ENCODE measurements around the gene THBS1.

The THBS1 gene

GRCh38 chr15:39574427-39574826 lies 6.5 kb upstream of the THBS1 start:
- no peak for DNase-seq (ENCODE audit: low spot score)

- no peak for DNase-seq (ENCODE audit: low spot score)
Observed at GRCh38 chr15:39575180-39575579, 5.7 kb upstream of the THBS1 start.

- DNase-seq (ENCODE audit: low spot score) = no peak
Observed at GRCh38 chr15:39578851-39579486, 1.9 kb upstream of the THBS1 start.

- DNase-seq (ENCODE audit: low spot score) = peak; percentile 41
Observed at GRCh38 chr15:39579487-39580116, 1.3 kb upstream of the THBS1 start.

GRCh38 chr15:39580117-39580484 lies 778 bp upstream of the THBS1 start:
- peak; percentile 65 for DNase-seq (ENCODE audit: low spot score)

- DNase-seq (ENCODE audit: low spot score) = no peak
Observed at GRCh38 chr15:39581242-39581792, 438 bp downstream of the THBS1 start.

- peak; percentile 74 for DNase-seq (ENCODE audit: low spot score)
Observed at GRCh38 chr15:39581793-39582285, 960 bp downstream of the THBS1 start.

GRCh38 chr15:39582286-39582976 lies 1.6 kb downstream of the THBS1 start:
- DNase-seq (ENCODE audit: low spot score) = no peak

GRCh38 chr15:39582977-39583595 lies 2.2 kb downstream of the THBS1 start:
- no peak for DNase-seq (ENCODE audit: low spot score)

GRCh38 chr15:39583596-39584265 lies 2.9 kb downstream of the THBS1 start:
- peak; percentile 22 for DNase-seq (ENCODE audit: low spot score)

- DNase-seq (ENCODE audit: low spot score) = no peak
Observed at GRCh38 chr15:39584266-39584659, 3.4 kb downstream of the THBS1 start.

- DNase-seq (ENCODE audit: low spot score) = no peak
Observed at GRCh38 chr15:39584662-39585388, 3.9 kb downstream of the THBS1 start.

- DNase-seq (ENCODE audit: low spot score) = no peak
Observed at GRCh38 chr15:39585389-39585841, 4.5 kb downstream of the THBS1 start.

GRCh38 chr15:39585871-39586301 lies 5.0 kb downstream of the THBS1 start:
- no peak for DNase-seq (ENCODE audit: low spot score)

- DNase-seq (ENCODE audit: low spot score) = no peak
Observed at GRCh38 chr15:39586387-39587095, 5.7 kb downstream of the THBS1 start.

- DNase-seq (ENCODE audit: low spot score) = no peak
Observed at GRCh38 chr15:39587096-39587721, 6.3 kb downstream of the THBS1 start.

GRCh38 chr15:39587731-39588530 lies 7.1 kb downstream of the THBS1 start:
- no peak for DNase-seq (ENCODE audit: low spot score)

GRCh38 chr15:39588531-39589192 lies 7.8 kb downstream of the THBS1 start:
- no peak for DNase-seq (ENCODE audit: low spot score)
